Neural cell (in vitro differentiated cells): Measurements from ENCODE around the gene UMAD1. TPM values are rescaled to one million over a fixed set of nuclear protein-coding genes. Genes with fewer than 3 reads are reported as not detected.

ENCODE experiments used
- H2AFZ ChIP-seq: fragments of 200-600, 300-800 bp; sonication (generic), shearing (Covaris generic); 2 replicates; pipeline ENCODE4 v1.6.0; 2014; ENCODE audit warnings: low read depth, mild to moderate bottlenecking, antibody characterized with exemption, low read length, moderate library complexity
- H3F3A ChIP-seq: fragments of 200-600 bp; shearing (Covaris generic); 2 replicates; pipeline ENCODE4 v1.6.1; 2016; ENCODE audit warnings: mild to moderate bottlenecking, moderate library complexity, mixed read lengths, antibody characterized with exemption, low read length; ENCODE audit not compliant: insufficient read depth, poor library complexity, severe bottlenecking
- H3K27ac ChIP-seq: fragments of 200-600, 300-800 bp; sonication (generic), shearing (Covaris generic); 2 replicates; pipeline ENCODE4 v1.5.1; 2014; ENCODE audit warnings: mild to moderate bottlenecking, low read length, moderate library complexity
- H3K27me3 ChIP-seq: fragments of 300-800, 200-600 bp; sonication (generic), shearing (Covaris generic); 2 replicates; pipeline ENCODE4 v1.6.0; 2014; ENCODE audit warnings: mild to moderate bottlenecking, low read depth, low read length, moderate library complexity; ENCODE audit not compliant: insufficient read depth
- H3K36me3 ChIP-seq: fragments of 300-800, 200-600 bp; sonication (generic), shearing (Covaris generic); 2 replicates; pipeline ENCODE4 v1.5.1; 2014; ENCODE audit warnings: mild to moderate bottlenecking, antibody characterized with exemption, low read length, moderate library complexity; ENCODE audit not compliant: insufficient read depth
- H3K4me2 ChIP-seq: fragments of 300-800, 200-600 bp; sonication (generic), shearing (Covaris generic); 2 replicates; pipeline ENCODE4 v1.6.0; 2014; ENCODE audit warnings: mild to moderate bottlenecking, low read length
- H3K4me3 ChIP-seq: fragments of 300-800, 200-600 bp; sonication (generic), shearing (Covaris generic); 2 replicates; pipeline ENCODE4 v1.5.1; 2014; ENCODE audit warnings: mild to moderate bottlenecking, low read length, moderate library complexity
- H3K79me2 ChIP-seq: fragments of 200-600 bp; shearing (Covaris generic); replicated peaks from 2 replicates; pipeline ENCODE4 v1.6.0; 2014; ENCODE audit warnings: mild to moderate bottlenecking, low read length, moderate library complexity; ENCODE audit not compliant: insufficient read depth
- H3K9ac ChIP-seq: fragments of 300-800, 200-600 bp; sonication (generic), shearing (Covaris generic); 2 replicates; pipeline ENCODE4 v1.6.1; 2016; ENCODE audit warnings: mild to moderate bottlenecking, low read length, mixed read lengths
- H3K9me2 ChIP-seq: fragments of 200-600 bp; shearing (Covaris generic); 2 replicates; pipeline ENCODE4 v1.6.1; 2016; ENCODE audit warnings: mild to moderate bottlenecking, low read length, mixed read lengths; ENCODE audit not compliant: insufficient read depth
- H3K9me3 ChIP-seq: fragments of 200-600, 300-800 bp; sonication (generic), shearing (Covaris generic); 2 replicates; pipeline ENCODE4 v1.6.1; 2016; ENCODE audit warnings: mild to moderate bottlenecking, mixed run types, low read length, moderate library complexity, mixed read lengths
- H4K20me1 ChIP-seq: fragments of 200-600 bp; shearing (Covaris generic); 2 replicates; pipeline ENCODE4 v1.6.1; 2016; ENCODE audit warnings: mild to moderate bottlenecking, mixed run types; ENCODE audit not compliant: insufficient read depth
- CTCF ChIP-seq: fragments of 450-650 bp; IDR thresholded peaks from 2 replicates; pipeline ENCODE4 v1.5.1; 2014; ENCODE audit warnings: antibody characterized with exemption, mild to moderate bottlenecking, moderate library complexity; ENCODE audit not compliant: poor library complexity, severe bottlenecking
- EP300 ChIP-seq: fragments of 450-650 bp; conservative IDR thresholded peaks from 2 replicates; pipeline ENCODE4 v1.6.1; 2014; ENCODE audit warnings: antibody characterized with exemption, mild to moderate bottlenecking, moderate library complexity; ENCODE audit not compliant: poor library complexity, severe bottlenecking
- EZH2 ChIP-seq: fragments of 200-600, 300-800 bp; shearing (Covaris generic), sonication (generic); IDR thresholded peaks from 2 replicates; pipeline ENCODE4 v1.6.1; 2014; ENCODE audit warnings: antibody characterized with exemption, low read length, borderline replicate concordance, mild to moderate bottlenecking; ENCODE audit not compliant: insufficient read depth, poor library complexity, severe bottlenecking
- MXI1 ChIP-seq: fragments of 450-650 bp; conservative IDR thresholded peaks from 2 replicates; pipeline ENCODE4 v1.6.1; 2014; ENCODE audit warnings: antibody characterized with exemption, mild to moderate bottlenecking; ENCODE audit not compliant: poor library complexity, severe bottlenecking
- POLR2AphosphoS5 ChIP-seq: IDR thresholded peaks from 2 replicates; pipeline ENCODE4 v1.6.1; 2012
- RAD21 ChIP-seq: fragments of 450-650 bp; conservative IDR thresholded peaks from 2 replicates; pipeline ENCODE4 v1.6.1; 2014; ENCODE audit warnings: antibody characterized with exemption, mild to moderate bottlenecking, moderate library complexity
- REST ChIP-seq: IDR thresholded peaks from 2 replicates; pipeline ENCODE4 v1.6.1; 2012; ENCODE audit warnings: borderline replicate concordance
- SMC3 ChIP-seq: fragments of 450-650 bp; conservative IDR thresholded peaks from 2 replicates; pipeline ENCODE4 v1.6.1; 2014; ENCODE audit warnings: antibody characterized with exemption, mild to moderate bottlenecking, moderate library complexity; ENCODE audit not compliant: poor library complexity
- TAF1 ChIP-seq: IDR thresholded peaks from 2 replicates; pipeline ENCODE4 v1.6.1; 2012; ENCODE audit warnings: low read depth
- polyA plus RNA-seq: library from polyadenylated mRNA; depleted of rRNA; stranded (reverse); fragments of >200 nt; gene quantifications from 2 replicates; pipeline ENCODE4 v1.2.3, GENCODE V29; 2014

Gene UMAD1
- polyA plus RNA-seq, 1 donor from 2014 or later, result 14.7 TPM

GRCh38 chr7:7761340-7761973, 120.9 kb downstream of the UMAD1 start:
- Histone ChIP-seq H3K4me2 (no peak overlapping the region), H3K9ac (no peak overlapping the region), H3K79me2 (no peaks in the 10 kb centered on the region), H3F3A (no peaks in the 10 kb centered on the region), H4K20me1 (no peaks in the 10 kb centered on the region), H3K4me3 (no peak overlapping the region), H3K9me3 (no peaks in the 10 kb centered on the region), H3K9me2 (no peaks in the 10 kb centered on the region), H3K36me3 (no peaks in the 10 kb centered on the region), H3K27ac (no peak overlapping the region), H2AFZ (no peak overlapping the region), H3K27me3 (no peaks in the 10 kb centered on the region)
- peak; percentile 57 for TF ChIP-seq RAD21
- TF ChIP-seq SMC3, result peak; percentile 66
- TF ChIP-seq CTCF, result peak; percentile 60
- no peak for TF ChIP-seq REST

GRCh38 chr7:7761974-7762779, 121.6 kb downstream of the UMAD1 start:
- TF ChIP-seq TAF1 (no peak), MXI1 (no peak), SMC3 (no peak), POLR2AphosphoS5 (no peak), CTCF (no peak), RAD21 (no peak), EP300 (no peak), EZH2 (no peak), REST (no peak)
- Histone ChIP-seq H3K4me2 (no peak overlapping the region), H3K4me3 (no peak overlapping the region), H3K79me2 (no peaks in the 10 kb centered on the region), H4K20me1 (no peaks in the 10 kb centered on the region), H3K27ac (no peak overlapping the region), H3F3A (no peaks in the 10 kb centered on the region), H3K9me3 (no peaks in the 10 kb centered on the region), H2AFZ (no peak overlapping the region), H3K9me2 (no peaks in the 10 kb centered on the region), H3K36me3 (no peaks in the 10 kb centered on the region), H3K27me3 (no peaks in the 10 kb centered on the region), H3K9ac (no peak overlapping the region)
